ENCODE results near the gene MYO1D.

- TF ChIP-seq CTCF (IDR thresholded peaks at IDR 0.05) = no peak
- no peak for TF ChIP-seq EP300 (IDR thresholded peaks at IDR 0.05)
These were observed 268.7 kb downstream of the MYO1D start for GRCh38 chr17:32608267-32608666.
